ENCODE data around the gene ARHGAP32. TPM values are rescaled to one million over a fixed set of nuclear protein-coding genes. Genes with fewer than 3 reads are reported as not detected.

Gene ARHGAP32
- total RNA-seq, 1 experiment from 2014 or later, result 54.0 TPM

- no peak for TF ChIP-seq CTCF (IDR thresholded peaks at IDR 0.05; ENCODE audit: insufficient read depth in 1 of 2, low read depth in 1 of 2, low read length in 1 of 2, severe bottlenecking in 1 of 2, unreplicated experiment in 1 of 2)
- no peak for DNase-seq
- POLR2A ChIA-PET, result no interaction called here
- Mint-ChIP-seq H3K9me3 (ENCODE audit: unreplicated experiment) (no peaks in the 10 kb centered on the region), H3K27me3 (ENCODE audit: insufficient read depth, unreplicated experiment) (no peaks in the 10 kb centered on the region), H3K27ac (ENCODE audit: unreplicated experiment) (no peak overlapping the region), H3K36me3 (ENCODE audit: insufficient read depth, unreplicated experiment) (peaks cover 16% of the 10 kb centered on the region), H3K4me1 (ENCODE audit: low read depth, unreplicated experiment) (no peaks in the 10 kb centered on the region), H3K4me3 (ENCODE audit: unreplicated experiment) (no peak overlapping the region)
- Histone ChIP-seq H3K27me3 (replicated peaks; ENCODE audit: control insufficient read depth, insufficient read depth, low read length) (no peaks in the 10 kb centered on the region), H3K4me3 (ENCODE audit: low read depth, low read length) (no peak overlapping the region), H3K9me3 (no peaks in the 10 kb centered on the region), H3K4me1 (no peaks in the 10 kb centered on the region), H3K36me3 (ENCODE audit: control insufficient read depth, insufficient read depth, low read length) (0 out of 2 replicates have a peak, but pooled peaks cover 1% of the 10 kb centered on the region)
- intact Hi-C loops (cut with micrococcal nuclease; ENCODE audit: unreplicated experiment), result no loop called here
- BruUV-seq (replicated peaks), result no TSS peak
- CTCF ChIA-PET, result no interaction called here
These were observed 124.7 kb downstream of the ARHGAP32 start for GRCh38 chr11:129067454-129067853.

GRCh38 chr11:129066229-129066628 lies 125.9 kb downstream of the ARHGAP32 start:
- intact Hi-C loops (cut with micrococcal nuclease; ENCODE audit: unreplicated experiment), result no loop called here
- H3K4me1 ChIP-seq, result no peaks in the 10 kb centered on the region
- no peak overlapping the region for H3K4me3 Mint-ChIP-seq (ENCODE audit: unreplicated experiment)
- no peaks in the 10 kb centered on the region for H3K9me3 Mint-ChIP-seq (ENCODE audit: unreplicated experiment)
- no peaks in the 10 kb centered on the region for H3K27me3 ChIP-seq (replicated peaks; ENCODE audit: control insufficient read depth, insufficient read depth, low read length)
- peaks cover 16% of the 10 kb centered on the region for H3K36me3 Mint-ChIP-seq (ENCODE audit: insufficient read depth, unreplicated experiment)
- 0 out of 2 replicates have a peak, but pooled peaks cover 1% of the 10 kb centered on the region for H3K36me3 ChIP-seq (ENCODE audit: control insufficient read depth, insufficient read depth, low read length)
- ChIA-PET POLR2A (no interaction called here), CTCF (no interaction called here)
- no peak for DNase-seq
- H3K27ac Mint-ChIP-seq (ENCODE audit: unreplicated experiment), result no peak overlapping the region
- no peak overlapping the region for H3K4me3 ChIP-seq (ENCODE audit: low read depth, low read length)
- H3K4me1 Mint-ChIP-seq (ENCODE audit: low read depth, unreplicated experiment), result no peaks in the 10 kb centered on the region
- no TSS peak for BruUV-seq (replicated peaks)
- no peaks in the 10 kb centered on the region for H3K27me3 Mint-ChIP-seq (ENCODE audit: insufficient read depth, unreplicated experiment)
- no peaks in the 10 kb centered on the region for H3K9me3 ChIP-seq
- TF ChIP-seq CTCF (IDR thresholded peaks at IDR 0.05; ENCODE audit: insufficient read depth in 1 of 2, low read depth in 1 of 2, low read length in 1 of 2, severe bottlenecking in 1 of 2, unreplicated experiment in 1 of 2), result no peak

- no peak overlapping the region for H3K27ac Mint-ChIP-seq (ENCODE audit: unreplicated experiment)
These were observed 129.0 kb downstream of the ARHGAP32 start for GRCh38 chr11:129063118-129063517.

More at GRCh38 chr11:129063118-129063517, 129.0 kb downstream of the ARHGAP32 start:
- Mint-ChIP-seq H3K36me3 (ENCODE audit: insufficient read depth, unreplicated experiment) (peaks cover 13% of the 10 kb centered on the region), H3K27me3 (ENCODE audit: insufficient read depth, unreplicated experiment) (no peaks in the 10 kb centered on the region), H3K9me3 (ENCODE audit: unreplicated experiment) (no peaks in the 10 kb centered on the region), H3K4me1 (ENCODE audit: low read depth, unreplicated experiment) (no peaks in the 10 kb centered on the region), H3K4me3 (ENCODE audit: unreplicated experiment) (no peak overlapping the region)
- H3K36me3 ChIP-seq (ENCODE audit: control insufficient read depth, insufficient read depth, low read length), result 0 out of 2 replicates have a peak, but pooled peaks cover 1% of the 10 kb centered on the region
- intact Hi-C loops (cut with micrococcal nuclease; ENCODE audit: unreplicated experiment), result no loop called here
- CTCF ChIA-PET, result no interaction called here
- no peak for TF ChIP-seq CTCF (IDR thresholded peaks at IDR 0.05; ENCODE audit: insufficient read depth in 1 of 2, low read depth in 1 of 2, low read length in 1 of 2, severe bottlenecking in 1 of 2, unreplicated experiment in 1 of 2)
- H3K4me3 ChIP-seq (ENCODE audit: low read depth, low read length), result no peak overlapping the region
- DNase-seq, result no peak
- H3K27me3 ChIP-seq (replicated peaks; ENCODE audit: control insufficient read depth, insufficient read depth, low read length), result no peaks in the 10 kb centered on the region
- H3K9me3 ChIP-seq, result no peaks in the 10 kb centered on the region
- POLR2A ChIA-PET, result no interaction called here
- no TSS peak for BruUV-seq (replicated peaks)
- H3K4me1 ChIP-seq, result no peaks in the 10 kb centered on the region; the same call in 1 of the 2 replicates
